NCI-H2196 treated with DMSO at 0.1 percent for 48 hours (cell line): ENCODE data around the gene PITPNM3.
"Not testable (repeated sequence)": the region's sequence is repeated elsewhere in the genome, so short reads cannot be mapped to it uniquely, and the experiment has no call there.

ENCODE experiments used
- DNase-seq: peaks from one replicate; lab custom pipeline; 2025; ENCODE audit not compliant: unreplicated experiment; lab: John Stamatoyannopoulos, UW

Gene PITPNM3

GRCh38 chr17:6556121-6557039 lies at the start of gene PITPNM3:
TSS of gene PITPNM3 (minus strand) at chr17:6556555. CDS start at chr17:6556406, 149 bp downstream.
- DNase-seq, result no peak

- no peak for DNase-seq
Observed at GRCh38 chr17:6605142-6605541, 48.8 kb upstream of the PITPNM3 start.

- no peak for DNase-seq
Observed at GRCh38 chr17:6603744-6604325, 47.5 kb upstream of the PITPNM3 start.

- DNase-seq, result no peak
Observed at GRCh38 chr17:6602141-6602540, 45.8 kb upstream of the PITPNM3 start.

GRCh38 chr17:6599364-6599763 lies 43.0 kb upstream of the PITPNM3 start:
- no peak for DNase-seq

- DNase-seq, result no peak
Observed at GRCh38 chr17:6597727-6598126, 41.4 kb upstream of the PITPNM3 start.

GRCh38 chr17:6596941-6597340 lies 40.6 kb upstream of the PITPNM3 start:
- DNase-seq, result no peak

GRCh38 chr17:6596511-6596910 lies 40.2 kb upstream of the PITPNM3 start:
- DNase-seq, result no peak

- DNase-seq, result no peak
Observed at GRCh38 chr17:6596081-6596480, 39.7 kb upstream of the PITPNM3 start.

GRCh38 chr17:6593371-6593770 lies 37.0 kb upstream of the PITPNM3 start:
- not testable (repeated sequence) for DNase-seq

- DNase-seq, result no peak
Observed at GRCh38 chr17:6592173-6592572, 35.8 kb upstream of the PITPNM3 start.

- no peak for DNase-seq
Observed at GRCh38 chr17:6591599-6592158, 35.3 kb upstream of the PITPNM3 start.

GRCh38 chr17:6589266-6589946 lies 33.1 kb upstream of the PITPNM3 start:
- DNase-seq, result no peak

GRCh38 chr17:6588165-6588564 lies 31.8 kb upstream of the PITPNM3 start:
- DNase-seq, result no peak

- DNase-seq, result no peak
Observed at GRCh38 chr17:6587310-6587709, 31.0 kb upstream of the PITPNM3 start.

- no peak for DNase-seq
Observed at GRCh38 chr17:6583411-6583810, 27.1 kb upstream of the PITPNM3 start.

- DNase-seq, result no peak
Observed at GRCh38 chr17:6580625-6581024, 24.3 kb upstream of the PITPNM3 start.

- DNase-seq, result no peak
Observed at GRCh38 chr17:6578491-6578890, 22.1 kb upstream of the PITPNM3 start.

GRCh38 chr17:6577686-6578263 lies 21.4 kb upstream of the PITPNM3 start:
- no peak for DNase-seq

GRCh38 chr17:6576038-6576785 lies 19.9 kb upstream of the PITPNM3 start:
- no peak for DNase-seq
